GM23338 (cell line): ENCODE measurements around the gene CD5L. TPM values are rescaled to one million over a fixed set of nuclear protein-coding genes. Genes with fewer than 3 reads are reported as not detected.

Source experiments
- ATAC-seq: fragments of 200-7000 bp; cut with Tn5 transposase; 3 replicates; pipeline ENCODE4 v1.9.1; 2020
- DNase-seq: peaks from one replicate; pipeline ENCODE4 v3.0.0-alpha.2; 2015; ENCODE audit warnings: low spot score
- H2AFZ ChIP-seq: fragments of 200-600 bp; sonication (generic); 2 replicates; pipeline ENCODE4 v1.8.0; 2016; ENCODE audit warnings: antibody characterized with exemption, mild to moderate bottlenecking, moderate library complexity
- H3F3A ChIP-seq: fragments of 200-600 bp; sonication (generic); replicated peaks from 2 replicates; pipeline ENCODE4 v1.8.0; 2017; ENCODE audit warnings: antibody characterized with exemption, mixed run types, low read depth
- H3K27ac ChIP-seq: fragments of 200-600 bp; sonication (generic); 2 replicates; pipeline ENCODE4 v1.6.1; 2016; ENCODE audit warnings: low read depth
- H3K27me3 ChIP-seq: fragments of 200-600 bp; sonication (generic); 2 replicates; pipeline ENCODE4 v1.8.0; 2016; ENCODE audit warnings: mild to moderate bottlenecking, mixed run types, moderate library complexity; ENCODE audit not compliant: insufficient read depth
- H3K36me3 ChIP-seq: fragments of 200-600 bp; sonication (generic); 2 replicates; pipeline ENCODE4 v1.8.0; 2016; ENCODE audit warnings: mild to moderate bottlenecking; ENCODE audit not compliant: insufficient read depth
- H3K4me1 ChIP-seq: fragments of 200-600 bp; sonication (generic); 2 replicates; pipeline ENCODE4 v1.8.0; 2016; ENCODE audit warnings: mild to moderate bottlenecking, moderate library complexity; ENCODE audit not compliant: insufficient read depth
- H3K4me2 ChIP-seq: fragments of 200-600 bp; sonication (generic); 2 replicates; pipeline ENCODE4 v1.7.1; 2017; ENCODE audit warnings: mixed run types
- H3K4me3 ChIP-seq: fragments of 200-600 bp; sonication (generic); 2 replicates; pipeline ENCODE4 v1.6.1; 2016; ENCODE audit warnings: mixed run types
- H3K79me2 ChIP-seq: fragments of 200-600 bp; sonication (generic); replicated peaks from 2 replicates; pipeline ENCODE4 v1.8.0; 2017; ENCODE audit warnings: mild to moderate bottlenecking; ENCODE audit not compliant: insufficient read depth
- H3K9me2 ChIP-seq: fragments of 200-600 bp; sonication (generic); 2 replicates; pipeline ENCODE4 v1.8.0; 2017; ENCODE audit not compliant: insufficient read depth
- H4K20me1 ChIP-seq: fragments of 200-600 bp; sonication (generic); replicated peaks from 2 replicates; pipeline ENCODE4 v1.8.0; 2017; ENCODE audit warnings: mild to moderate bottlenecking; ENCODE audit not compliant: insufficient read depth
- H3K27ac Mint-ChIP-seq: 2 replicates; pipeline ENCODE4 v1.8.0; 2020; ENCODE audit warnings: inconsistent platforms, mild to moderate bottlenecking, moderate library complexity, mixed read lengths
- H3K27me3 Mint-ChIP-seq: 3 replicates; pipeline ENCODE4 v1.8.0; 2022; ENCODE audit warnings: low read depth, mild to moderate bottlenecking, moderate library complexity, mixed read lengths, inconsistent platforms; ENCODE audit not compliant: insufficient read depth, poor library complexity
- H3K36me3 Mint-ChIP-seq: 3 replicates; pipeline ENCODE4 v1.8.0; 2021; ENCODE audit warnings: low read depth, mild to moderate bottlenecking, inconsistent platforms, moderate library complexity, mixed read lengths
- H3K4me1 Mint-ChIP-seq: 3 replicates; pipeline ENCODE4 v1.8.0; 2020; ENCODE audit warnings: mild to moderate bottlenecking, inconsistent platforms, mixed read lengths
- H3K4me3 Mint-ChIP-seq: 3 replicates; pipeline ENCODE4 v1.8.0; 2021; ENCODE audit warnings: moderate library complexity, mild to moderate bottlenecking, inconsistent platforms, mixed read lengths
- H3K9me3 Mint-ChIP-seq: 3 replicates; pipeline ENCODE4 v1.8.0; 2020; ENCODE audit warnings: moderate library complexity, mild to moderate bottlenecking, inconsistent platforms, mixed read lengths
- CREB1 ChIP-seq: fragments of 250-450 bp; sonication (Bioruptor Pico); IDR thresholded peaks from 2 replicates; pipeline ENCODE4 v1.5.0; 2020; ENCODE audit warnings: low read depth, mild to moderate bottlenecking, moderate library complexity
- ETS1 ChIP-seq: IDR thresholded peaks from 2 replicates; pipeline ENCODE4 v1.6.1; 2016; ENCODE audit warnings: antibody characterized with exemption
- EZH2 ChIP-seq: fragments of 200-600 bp; sonication (generic); IDR thresholded peaks from one replicate; pipeline ENCODE4 v1.8.0; 2017; ENCODE audit warnings: antibody characterized with exemption, mild to moderate bottlenecking, low read depth; ENCODE audit not compliant: unreplicated experiment
- JUNB ChIP-seq: IDR thresholded peaks from one replicate; pipeline ENCODE4 v1.6.1; 2016; ENCODE audit warnings: antibody characterized with exemption; ENCODE audit not compliant: unreplicated experiment
- POLR2AphosphoS5 ChIP-seq: IDR thresholded peaks from 2 replicates; pipeline ENCODE4 v1.6.1; 2016; ENCODE audit warnings: antibody characterized with exemption, low read depth
- STAT1 ChIP-seq: IDR thresholded peaks from one replicate; pipeline ENCODE4 v1.6.1; 2016; ENCODE audit warnings: antibody characterized with exemption; ENCODE audit not compliant: unreplicated experiment
- ZNF331 ChIP-seq: fragments of 250-450 bp; sonication (Bioruptor Pico); IDR thresholded peaks from 2 replicates; pipeline ENCODE4 v1.5.0; 2020; ENCODE audit warnings: low read depth, mild to moderate bottlenecking, moderate library complexity
- ZNF462 ChIP-seq: fragments of 250-450 bp; sonication (Bioruptor Pico); IDR thresholded peaks from 2 replicates; pipeline ENCODE4 v1.5.0; 2020; ENCODE audit warnings: mild to moderate bottlenecking, moderate library complexity
- polyA plus RNA-seq: library from polyadenylated mRNA; unstranded; fragments of >200 nt; fragmentation: Nextera tagmentation; extraction: Ambion mirVana; gene quantifications from 2 replicates; pipeline ENCODE4 v1.2.1, GENCODE V29; 2016
- total RNA-seq: library from RNA; depleted of rRNA; stranded (reverse); fragments of >200 nt; shearing (Covaris generic); gene quantifications from 2 replicates; pipeline ENCODE4 v1.2.3, GENCODE V29; 2014

CD5L gene
- total and polyA plus RNA-seq, 2 experiments from 2014 or later = not detected

- TF ChIP-seq ZNF462 (CRISPR knock-in tag) (no peak), STAT1 (no peak)
Measured at GRCh38 chr1:157782931-157783330, 58.7 kb downstream of the CD5L start (continued).

- Histone ChIP-seq H3K9me2 (peaks cover 7% of the 10 kb centered on the region; the same call in 1 of the 2 replicates), H3K4me2 (no peak overlapping the region), H3K27ac (no peak overlapping the region), H3K4me3 (no peak overlapping the region), H3K4me1 (no peaks in the 10 kb centered on the region), H3F3A (no peaks in the 10 kb centered on the region), H4K20me1 (no peaks in the 10 kb centered on the region), H3K79me2 (no peaks in the 10 kb centered on the region), H3K36me3 (no peaks in the 10 kb centered on the region), H3K27me3 (no peaks in the 10 kb centered on the region), H2AFZ (no peak overlapping the region)
- no peak overlapping the region for H3K27ac Mint-ChIP-seq
- peaks cover 5% of the 10 kb centered on the region; the same call in 2 of the 3 replicates for H3K4me1 Mint-ChIP-seq
- H3K4me3 Mint-ChIP-seq = no peak overlapping the region
- DNase-seq (no peak), ATAC-seq (no peak)
- no peaks in the 10 kb centered on the region for H3K27me3 Mint-ChIP-seq
- H3K36me3 Mint-ChIP-seq = no peaks in the 10 kb centered on the region
- no peaks in the 10 kb centered on the region for H3K9me3 Mint-ChIP-seq
- TF ChIP-seq EZH2 (no peak), ZNF331 (CRISPR knock-in tag) (no peak), ETS1 (no peak), JUNB (no peak), CREB1 (CRISPR knock-in tag) (no peak), ZNF462 (CRISPR knock-in tag) (no peak), POLR2AphosphoS5 (no peak), STAT1 (no peak)
Measured at GRCh38 chr1:157781048-157781447, 60.6 kb downstream of the CD5L start.
